ENCODE results near the gene CEACAM21.
"Not testable (repeated sequence)": the region's sequence is repeated elsewhere in the genome, so short reads cannot be mapped to it uniquely, and the experiment has no call there.

CEACAM21 gene

GRCh38 chr19:41549884-41550283 lies 26.1 kb upstream of the CEACAM21 start:
- DNase-seq, result no peak

- DNase-seq, result no peak
These were observed 24.8 kb upstream of the CEACAM21 start for GRCh38 chr19:41551212-41551610.

GRCh38 chr19:41551711-41552110 lies 24.3 kb upstream of the CEACAM21 start:
- DNase-seq, result no peak

DNA sequence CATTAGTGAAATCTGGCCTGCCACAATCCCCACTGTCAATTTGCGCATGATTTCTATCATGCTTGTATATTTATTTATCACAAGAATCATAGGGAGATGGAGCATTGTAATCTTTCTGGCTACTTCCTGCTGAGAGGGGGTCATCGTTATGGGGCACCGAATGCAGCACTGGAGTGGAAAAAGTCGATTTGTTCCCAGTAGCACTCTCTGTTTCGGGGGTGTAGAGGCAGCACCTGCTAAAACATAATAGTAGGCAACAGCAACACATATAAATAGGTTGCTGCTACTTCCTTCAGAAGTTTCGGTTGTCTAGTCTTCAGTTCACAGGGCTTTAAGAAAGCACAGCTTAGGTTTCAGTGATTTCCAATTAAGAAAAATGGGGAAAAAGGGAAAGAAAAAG lies 23.4 kb upstream of the CEACAM21 start:
- no peak for DNase-seq

GRCh38 chr19:41553804-41554203 lies 22.2 kb upstream of the CEACAM21 start:
- no peak for DNase-seq

GRCh38 chr19:41554907-41555306 lies 21.1 kb upstream of the CEACAM21 start:
- DNase-seq, result no peak

GRCh38 chr19:41555748-41556147 lies 20.2 kb upstream of the CEACAM21 start:
- DNase-seq, result no peak

DNA sequence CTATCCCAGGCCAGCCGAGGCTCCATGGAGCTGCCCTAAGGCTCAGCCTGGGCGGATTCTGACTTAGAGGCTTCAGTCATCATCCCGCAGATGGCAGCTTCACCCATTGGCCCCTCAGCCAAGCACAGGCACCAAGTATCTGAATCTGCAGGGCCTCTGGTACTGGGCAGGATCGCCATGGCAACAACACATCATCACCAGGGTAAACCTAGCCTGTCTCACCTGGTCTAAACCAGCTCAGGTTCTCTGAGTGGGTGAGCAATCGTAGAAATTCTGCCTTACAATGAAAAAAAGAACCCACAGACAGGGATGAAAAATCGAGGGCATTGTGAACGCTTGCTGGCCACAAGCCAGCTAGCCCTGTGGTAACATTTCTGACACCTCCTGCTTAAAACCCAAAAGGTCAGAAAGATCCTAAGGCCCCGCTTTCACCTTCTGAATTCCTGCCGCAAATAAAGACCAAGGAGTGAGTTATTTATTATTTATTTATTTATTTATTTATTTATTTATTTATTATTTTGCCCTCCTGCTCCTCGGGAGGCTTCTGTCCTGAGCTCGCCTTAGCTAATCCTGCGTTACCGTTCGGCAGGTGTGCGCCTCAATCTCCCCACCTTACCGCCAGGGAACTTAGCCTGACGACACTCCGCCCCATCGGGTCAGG lies 12.0 kb upstream of the CEACAM21 start:
- no peak for DNase-seq

DNA sequence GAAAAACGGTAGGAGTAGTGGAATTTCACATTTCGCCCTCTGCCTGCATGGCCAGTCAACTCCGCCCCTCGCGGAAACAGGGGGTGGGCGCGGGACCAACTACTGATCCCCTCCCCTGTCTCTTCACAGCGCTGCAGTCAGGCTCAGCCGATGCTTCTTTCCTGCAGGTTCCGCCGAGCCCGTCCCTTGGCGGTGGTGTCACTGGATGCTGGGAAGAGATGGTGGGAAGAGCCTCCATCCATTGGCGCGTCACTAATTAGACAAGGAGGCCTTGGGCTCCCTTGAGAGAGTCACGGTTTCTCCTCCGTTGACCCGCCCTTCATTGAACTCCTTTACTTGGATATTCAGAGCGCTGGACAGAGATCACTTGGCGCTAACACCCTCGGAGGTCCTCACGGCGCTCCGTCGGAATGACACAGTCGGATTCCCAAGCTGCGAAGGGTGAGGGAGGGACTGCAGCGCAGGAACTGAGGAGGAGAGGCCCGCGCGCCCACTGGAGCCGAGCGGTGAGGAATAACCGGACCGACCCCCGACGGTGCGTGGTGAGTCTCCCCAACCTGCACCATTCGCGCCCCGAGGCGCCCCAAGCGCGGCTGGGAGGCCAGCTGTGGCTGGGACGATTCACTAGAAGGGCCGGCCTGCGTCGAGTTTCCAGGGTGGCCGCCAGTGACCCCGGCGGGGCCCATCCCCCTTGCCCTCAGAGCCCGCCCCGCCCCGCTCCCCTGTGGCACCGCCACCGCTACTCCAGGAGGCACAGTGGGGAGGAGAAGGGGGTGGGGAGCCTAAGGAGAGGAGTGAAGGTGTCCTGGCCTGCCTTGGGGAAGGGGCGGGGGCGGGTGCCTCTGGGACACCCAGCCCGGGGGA lies 11.2 kb upstream of the CEACAM21 start:
- no peak for DNase-seq

DNA sequence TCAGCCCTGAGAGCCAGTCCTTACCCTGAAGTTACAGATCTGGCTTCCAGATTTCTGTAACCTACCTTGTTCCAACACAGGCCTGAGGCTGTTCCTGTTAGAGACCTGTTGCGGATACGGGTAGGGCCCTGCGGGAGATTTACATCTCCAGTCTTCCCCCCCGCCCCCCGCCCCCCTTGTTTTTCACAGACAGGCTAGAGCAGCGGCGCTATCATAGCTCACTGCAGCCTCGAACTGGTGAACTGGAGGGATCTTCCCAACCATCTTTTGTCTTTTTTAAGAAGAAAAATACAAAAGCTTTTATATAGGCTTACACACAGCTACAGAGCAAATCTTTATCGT lies 10.6 kb upstream of the CEACAM21 start:
- no peak for DNase-seq

- DNase-seq, result no peak
These were observed 10.0 kb upstream of the CEACAM21 start for GRCh38 chr19:41566001-41566400.

- no peak for DNase-seq
These were observed 6.3 kb upstream of the CEACAM21 start for GRCh38 chr19:41569481-41570150.

DNA sequence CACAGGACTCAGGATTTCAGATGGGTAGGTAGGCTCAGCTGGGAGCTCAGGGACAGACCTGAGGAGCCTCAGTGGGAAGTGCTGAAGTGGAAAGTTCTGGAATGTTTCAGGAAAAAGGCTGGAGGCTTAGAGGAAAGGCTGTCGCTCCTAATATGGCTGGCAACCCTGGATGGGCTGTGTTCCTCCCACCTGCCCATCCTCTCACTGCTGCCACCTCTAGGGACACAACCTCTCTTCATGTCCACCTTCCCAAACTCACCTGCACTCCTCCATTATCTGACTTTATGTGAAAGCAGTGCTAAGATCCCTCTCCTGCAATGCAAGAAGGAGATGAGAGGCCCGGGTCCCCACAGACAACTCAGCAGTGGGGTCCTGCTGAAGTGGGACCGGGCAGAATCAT lies 5.8 kb upstream of the CEACAM21 start:
- no peak for DNase-seq

DNA sequence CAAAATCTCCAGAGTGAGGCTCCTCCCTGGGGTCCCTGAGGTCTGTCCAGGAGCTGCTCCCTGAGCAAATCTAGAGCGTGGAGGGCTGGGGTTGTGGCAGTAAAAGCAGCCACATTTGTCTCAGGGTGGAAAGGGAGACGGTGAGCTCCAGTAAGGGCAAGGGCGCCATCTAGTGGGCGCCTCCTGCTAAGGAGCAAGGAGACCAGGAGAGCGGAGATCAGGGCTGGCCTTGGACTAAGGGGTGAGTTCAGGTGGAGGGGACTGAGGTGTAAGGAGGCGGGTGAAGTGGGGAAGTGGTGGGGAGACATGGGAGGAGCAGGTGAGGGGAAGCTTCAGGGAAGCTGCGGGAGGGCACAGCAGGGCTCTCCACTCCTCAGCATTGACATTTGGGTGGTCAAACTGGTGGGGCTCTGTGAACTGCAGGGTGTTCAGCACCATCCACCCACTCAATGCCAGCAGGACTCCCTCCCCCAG lies 5.3 kb upstream of the CEACAM21 start:
- DNase-seq, result peak; percentile 87

DNA sequence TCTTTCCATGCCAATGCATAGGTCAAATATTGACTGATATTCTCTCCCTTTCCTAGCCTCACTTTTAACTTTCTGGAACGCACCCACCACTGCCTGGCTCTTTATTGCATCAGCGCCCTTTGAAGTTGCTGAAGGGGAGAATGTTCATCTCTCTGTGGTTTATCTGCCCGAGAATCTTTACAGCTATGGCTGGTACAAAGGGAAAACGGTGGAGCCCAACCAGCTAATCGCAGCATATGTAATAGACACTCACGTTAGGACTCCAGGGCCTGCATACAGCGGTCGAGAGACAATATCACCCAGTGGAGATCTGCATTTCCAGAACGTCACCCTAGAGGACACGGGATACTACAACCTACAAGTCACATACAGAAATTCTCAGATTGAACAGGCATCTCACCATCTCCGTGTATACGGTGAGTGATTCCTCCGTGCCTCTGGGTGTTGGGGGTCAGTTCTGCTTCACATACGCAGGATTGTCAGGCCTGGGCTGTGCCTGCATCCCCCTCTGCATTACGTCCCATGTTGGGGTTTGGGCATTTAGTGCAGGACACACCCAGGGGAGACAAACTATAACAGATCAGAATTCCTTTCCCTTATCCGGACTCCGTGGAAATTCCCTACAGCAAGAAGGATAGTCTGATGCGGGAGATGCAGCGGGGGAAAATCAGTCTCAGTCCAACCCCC lies 1.3 kb downstream of the CEACAM21 start:
- DNase-seq, result no peak

DNA sequence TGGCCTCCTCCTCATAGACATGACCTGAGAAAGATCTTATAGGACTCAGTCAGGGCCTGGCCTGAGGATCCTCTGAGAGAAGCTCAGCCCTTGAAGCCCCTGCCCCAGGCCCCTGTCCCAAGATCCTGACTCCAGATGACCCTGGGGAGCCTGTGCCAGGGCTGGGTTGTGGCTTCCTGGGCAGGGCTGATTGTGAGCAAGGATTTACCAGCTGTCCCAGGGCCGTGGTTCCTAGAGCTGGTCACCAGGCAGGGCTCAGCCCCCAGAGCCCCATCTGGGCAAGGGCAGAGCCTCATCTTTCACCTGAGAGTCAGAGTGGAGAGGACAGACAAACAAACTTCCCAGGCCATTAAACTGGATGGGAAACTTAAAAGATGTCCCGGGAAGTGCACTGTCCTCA lies 1.9 kb downstream of the CEACAM21 start:
- no peak for DNase-seq

DNA sequence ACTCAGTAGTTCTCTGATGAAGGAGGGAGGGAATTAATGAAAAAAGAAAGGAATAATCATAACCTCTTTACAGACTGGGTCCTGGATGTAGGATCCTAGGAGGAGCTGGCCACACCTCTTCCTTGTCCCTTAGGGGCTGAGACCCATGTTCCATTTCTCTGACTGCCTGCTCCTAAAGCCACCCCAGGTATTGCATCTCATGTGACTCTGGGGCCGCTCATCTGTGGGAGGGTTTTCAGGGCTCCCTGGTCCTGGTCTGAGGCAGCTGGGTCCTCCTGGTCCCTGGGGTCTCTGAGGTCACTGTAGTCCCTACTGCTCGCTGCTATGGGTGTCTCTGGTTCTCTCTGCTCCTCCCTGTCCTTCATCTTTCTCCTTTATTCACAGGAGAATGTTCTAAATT lies 2.9 kb downstream of the CEACAM21 start:
- no peak for DNase-seq

GRCh38 chr19:41581068-41581467 lies 5.1 kb downstream of the CEACAM21 start:
- DNase-seq, result not testable (repeated sequence)

DNA sequence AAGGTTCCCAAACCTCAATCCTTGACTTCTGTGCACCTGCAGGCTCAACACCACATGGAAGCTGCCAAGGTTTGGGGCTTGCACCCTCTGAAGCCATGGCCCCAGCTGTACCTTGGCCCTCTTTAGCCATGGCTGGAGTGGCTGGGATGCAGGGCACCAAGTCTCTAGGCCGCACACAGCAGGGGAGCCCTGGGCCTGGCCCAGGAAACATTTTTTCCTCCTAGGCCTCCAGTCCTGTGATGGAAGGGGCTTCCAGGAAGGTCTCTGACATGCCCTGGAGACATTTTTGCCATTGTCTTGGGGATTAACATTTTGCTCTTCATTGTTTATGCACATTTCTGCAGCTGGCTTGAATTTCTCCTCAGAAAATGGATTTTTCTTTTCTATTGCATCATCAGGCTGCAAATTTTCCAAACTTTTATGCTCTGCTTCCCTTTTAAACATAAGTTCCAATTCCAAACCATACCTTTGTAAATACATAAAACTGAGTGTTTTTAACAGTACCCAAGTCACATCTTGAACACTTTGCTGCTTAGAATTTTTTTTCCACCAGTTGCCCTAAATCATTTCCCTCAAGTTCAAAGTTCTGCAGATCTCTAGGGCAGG lies 6.7 kb downstream of the CEACAM21 start:
- DNase-seq, result not testable (repeated sequence)

DNA sequence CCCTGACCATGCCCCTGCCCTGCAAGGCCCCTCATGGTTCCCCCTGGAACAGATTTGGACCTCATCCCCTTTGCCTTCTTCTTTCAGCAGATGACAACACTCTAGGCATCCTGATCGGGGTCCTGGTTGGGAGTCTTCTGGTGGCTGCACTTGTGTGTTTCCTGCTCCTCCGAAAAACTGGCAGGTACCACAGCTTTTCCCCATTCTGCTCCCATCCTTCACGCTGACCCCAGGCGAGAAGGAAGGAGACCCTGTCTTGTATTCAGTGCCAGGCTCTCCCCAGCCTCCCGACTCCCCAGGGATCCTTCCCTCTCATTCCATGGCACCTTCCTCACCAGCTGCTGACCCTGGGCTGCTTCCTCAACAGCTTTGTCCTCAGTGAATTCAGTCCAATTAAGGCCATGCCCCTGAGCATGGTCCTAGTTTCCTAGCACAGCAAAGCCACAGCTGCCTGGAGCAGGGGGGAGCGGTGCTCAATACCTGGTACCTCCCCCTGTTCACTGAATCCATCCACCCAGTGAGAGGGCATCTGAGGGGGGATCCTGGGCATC lies 8.4 kb downstream of the CEACAM21 start:
- DNase-seq, result no peak

GRCh38 chr19:41584931-41585330 lies 9.0 kb downstream of the CEACAM21 start:
- no peak for DNase-seq

GRCh38 chr19:41586064-41586463 lies 10.1 kb downstream of the CEACAM21 start:
- no peak for DNase-seq
